GM18868 (cell line): ENCODE measurements around the gene TMEM131.
"Not testable (repeated sequence)": the region's sequence is repeated elsewhere in the genome, so short reads cannot be mapped to it uniquely, and the experiment has no call there.

Experiments used
- ATAC-seq: cut with Tn5 transposase; IDR thresholded peaks from one replicate; pipeline ENCODE4 v1.9.1; 2021; ENCODE audit warnings: mild to moderate bottlenecking, moderate library complexity; ENCODE audit not compliant: unreplicated experiment

Gene TMEM131

DNA sequence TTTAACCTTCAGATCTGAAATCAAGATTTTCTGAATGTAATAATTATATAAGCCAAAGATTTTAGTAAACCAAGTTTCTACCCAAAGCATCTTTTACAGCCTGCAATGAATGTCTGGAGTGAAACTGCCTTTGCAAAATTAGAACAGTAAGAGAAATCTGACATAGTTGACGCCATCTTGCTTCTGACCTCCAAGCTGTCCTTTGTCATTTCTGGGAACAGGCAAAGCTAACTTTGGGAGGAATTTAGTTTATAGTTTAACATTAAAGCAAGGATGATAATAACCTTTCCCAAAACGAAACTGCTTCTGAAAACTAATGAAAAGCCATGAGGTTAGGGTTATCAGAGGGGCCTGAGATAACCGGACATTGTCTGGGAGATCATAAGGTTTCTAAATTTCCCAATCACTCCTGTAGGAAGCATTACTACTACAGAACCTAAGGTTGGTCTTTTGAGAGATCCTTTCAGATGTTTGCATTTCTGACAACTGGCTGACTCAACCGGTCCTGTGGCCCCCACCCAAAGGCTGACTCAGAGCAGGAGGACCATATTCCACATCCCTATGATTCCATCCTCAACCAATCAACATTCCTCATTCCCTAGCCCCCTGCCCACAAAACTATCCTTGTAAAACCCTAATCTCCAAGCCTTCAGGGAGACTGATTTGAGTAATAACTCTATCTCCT is 124.5 kb downstream of the TMEM131 start:
- ATAC-seq: no peak

DNA sequence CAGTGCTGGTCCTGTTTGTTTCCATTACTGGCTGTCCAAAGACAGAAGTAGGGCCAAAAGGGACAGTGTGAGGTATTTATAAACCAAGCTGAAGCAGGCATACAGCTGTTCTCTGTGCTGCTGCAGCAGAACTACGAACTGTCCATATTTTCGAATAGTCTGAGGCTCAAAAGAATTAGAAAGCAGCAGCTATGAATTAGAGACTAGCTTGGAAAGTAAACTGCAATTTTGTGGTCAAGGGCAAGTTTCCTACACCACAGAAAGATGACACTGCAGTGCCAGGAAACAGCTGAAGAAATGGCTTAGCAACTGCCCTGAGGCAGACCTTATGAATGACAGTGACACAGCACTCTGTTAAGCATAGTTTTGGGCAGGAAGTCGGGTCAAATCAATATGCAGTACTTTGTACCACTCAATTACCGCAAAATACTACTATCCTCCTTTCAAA is 125.3 kb downstream of the TMEM131 start:
- ATAC-seq: peak; percentile 98

DNA sequence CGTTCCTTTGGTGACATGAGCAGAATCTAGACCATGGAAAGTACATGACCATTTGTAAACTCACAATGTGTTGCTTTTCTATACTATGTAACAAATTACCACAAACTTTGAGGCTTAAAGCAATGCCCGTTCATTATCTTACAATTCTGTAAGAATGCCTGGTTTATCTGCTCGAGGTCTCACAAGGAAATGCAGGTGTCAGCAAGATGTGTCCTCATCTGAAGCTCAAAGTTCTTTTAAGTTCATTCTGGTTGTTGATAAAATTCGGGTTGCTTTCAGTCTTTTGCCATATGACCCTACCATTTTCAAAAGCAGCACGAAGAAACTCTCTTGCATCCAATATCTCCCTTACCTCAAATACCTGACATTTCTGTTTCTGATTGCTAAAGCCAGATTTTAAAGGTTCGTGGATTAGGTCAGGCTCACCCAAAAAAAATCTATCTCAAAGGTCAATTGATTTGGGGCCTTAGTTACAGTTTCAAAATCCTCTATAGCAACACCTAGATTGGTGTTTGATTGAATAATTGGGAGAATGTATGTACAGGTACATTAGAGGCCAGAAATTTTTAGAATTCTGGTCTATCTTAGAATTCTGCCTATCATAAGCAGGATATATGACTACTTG is 125.9 kb downstream of the TMEM131 start:
- ATAC-seq: no peak

DNA sequence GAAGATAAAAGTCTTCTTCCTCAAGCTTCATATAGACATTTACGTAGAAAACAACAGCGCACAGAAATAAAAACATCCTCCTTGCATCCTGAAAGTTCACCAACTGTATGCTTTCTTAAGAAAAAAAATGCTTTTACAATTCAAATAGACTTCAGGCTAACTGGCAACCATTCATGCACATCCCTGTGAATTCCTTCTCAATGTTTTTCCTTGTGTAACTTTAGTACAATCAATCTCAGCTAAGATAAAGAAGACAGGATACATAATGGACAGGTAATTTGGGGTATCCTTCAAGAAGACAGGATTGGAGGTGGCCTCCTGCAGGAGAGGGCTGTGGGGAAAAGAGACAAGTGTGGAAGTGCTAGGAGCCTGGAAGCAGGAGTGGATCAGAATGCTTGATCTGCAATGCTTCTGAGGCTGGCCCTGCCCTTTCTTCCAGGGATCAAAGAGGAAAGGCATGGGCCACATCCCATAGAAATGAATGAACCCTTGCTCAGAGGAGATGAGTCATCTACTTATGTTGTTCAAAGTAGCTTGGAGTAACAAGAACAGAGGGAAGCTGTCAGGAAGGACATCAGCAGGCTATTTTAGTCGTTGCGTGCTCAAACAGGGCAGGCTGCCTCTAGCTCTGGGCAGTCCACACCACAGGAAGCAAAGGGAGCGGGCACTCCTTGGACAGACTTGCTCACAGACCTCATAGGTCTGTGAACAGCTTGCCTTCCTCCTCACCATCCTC is 126.6 kb downstream of the TMEM131 start:
- ATAC-seq: no peak

DNA sequence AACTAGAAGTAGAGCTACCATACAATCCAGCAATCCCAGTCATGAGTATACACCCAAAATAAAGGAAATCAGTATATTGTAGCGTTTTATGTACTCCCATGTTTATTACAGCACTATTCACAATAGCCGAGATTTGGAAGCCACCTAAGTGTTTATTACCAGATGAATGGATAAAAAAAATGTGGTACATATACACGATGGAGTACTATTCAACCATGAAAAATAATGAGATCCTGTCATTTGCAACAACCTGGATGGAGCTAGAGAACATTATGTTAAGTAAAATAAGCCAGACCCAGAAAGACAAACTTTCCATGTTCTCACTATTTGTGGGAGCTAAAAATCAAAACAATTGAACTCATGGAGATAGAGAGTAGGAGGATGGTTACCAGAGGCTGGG is 131.9 kb downstream of the TMEM131 start:
- ATAC-seq: no peak

DNA sequence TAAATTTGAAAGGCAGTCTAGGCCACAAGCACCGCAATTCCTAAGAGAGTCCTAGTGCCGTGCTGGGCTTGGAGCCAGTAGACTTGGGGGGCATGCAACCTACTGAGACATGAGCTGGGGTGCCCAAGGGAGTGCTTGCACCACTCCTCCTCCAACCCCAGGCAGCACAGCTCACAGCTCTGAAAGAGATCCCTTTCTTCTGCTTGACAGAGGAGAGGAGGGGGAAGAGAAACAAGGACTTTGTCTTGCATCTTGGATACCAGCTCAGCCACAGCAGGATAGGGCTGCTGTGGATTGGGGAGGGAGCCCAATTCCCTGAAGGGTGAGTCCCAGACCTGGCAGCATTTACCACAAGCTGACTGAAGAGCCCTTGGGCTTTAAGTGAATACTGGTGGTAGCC is 134.6 kb downstream of the TMEM131 start:
- ATAC-seq: no peak

DNA sequence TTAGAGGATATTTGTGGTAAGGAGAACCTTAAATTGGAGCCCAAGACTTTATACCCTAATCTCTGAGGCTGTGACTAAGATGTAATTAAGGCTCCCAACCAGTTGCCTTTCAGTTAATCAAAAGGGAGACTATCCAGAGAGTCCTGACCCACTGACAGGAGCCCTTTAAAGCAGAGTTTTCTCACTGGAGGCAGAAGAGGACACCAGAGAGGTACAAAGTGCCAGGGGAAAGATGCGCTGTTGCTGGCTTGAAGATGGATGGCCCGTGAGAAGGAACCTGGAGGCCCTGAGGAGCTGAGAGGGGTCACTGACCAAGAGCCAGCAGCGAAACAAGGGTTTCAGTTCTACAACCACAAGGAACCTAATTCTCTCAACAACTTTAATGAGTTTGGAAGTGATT is 137.3 kb downstream of the TMEM131 start:
- no peak for ATAC-seq

DNA sequence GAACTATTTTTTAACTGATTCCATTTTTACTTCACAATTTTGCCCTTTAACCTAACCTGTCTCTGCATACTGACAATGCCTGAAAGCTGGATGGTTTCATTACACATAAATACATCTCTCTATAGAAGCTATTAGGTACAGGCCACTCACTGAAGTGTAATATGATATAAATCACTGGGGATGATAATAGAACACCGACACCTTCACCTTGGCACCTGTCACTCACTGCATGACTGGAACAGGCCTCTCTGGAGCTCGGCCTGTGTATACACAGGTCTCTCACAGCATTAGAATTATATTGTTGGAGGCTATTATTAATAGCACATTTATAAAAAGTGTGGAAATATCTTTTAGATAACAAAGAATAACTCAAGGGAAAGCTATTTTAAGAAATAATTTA is 138.2 kb downstream of the TMEM131 start:
- ATAC-seq: no peak

DNA sequence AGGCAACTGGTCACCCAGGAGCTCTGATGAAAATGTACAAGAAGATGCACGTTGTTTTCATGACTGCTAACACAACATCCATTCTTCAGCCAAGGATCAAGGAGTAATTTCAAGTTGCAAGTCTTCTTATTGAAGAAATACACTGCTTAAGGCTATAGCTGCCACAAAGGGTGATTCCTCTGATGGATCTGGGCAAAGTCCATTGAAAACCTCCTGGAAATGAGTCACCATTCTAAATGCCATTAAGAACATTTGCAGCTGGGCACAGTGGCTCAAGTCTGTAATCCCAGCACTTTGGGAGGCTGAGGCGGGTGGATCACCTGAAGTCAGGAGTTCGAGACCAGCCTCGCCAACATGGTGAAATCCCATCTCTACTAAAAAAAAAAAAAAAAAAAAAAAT is 142.7 kb downstream of the TMEM131 start:
- ATAC-seq: not testable (repeated sequence)

DNA sequence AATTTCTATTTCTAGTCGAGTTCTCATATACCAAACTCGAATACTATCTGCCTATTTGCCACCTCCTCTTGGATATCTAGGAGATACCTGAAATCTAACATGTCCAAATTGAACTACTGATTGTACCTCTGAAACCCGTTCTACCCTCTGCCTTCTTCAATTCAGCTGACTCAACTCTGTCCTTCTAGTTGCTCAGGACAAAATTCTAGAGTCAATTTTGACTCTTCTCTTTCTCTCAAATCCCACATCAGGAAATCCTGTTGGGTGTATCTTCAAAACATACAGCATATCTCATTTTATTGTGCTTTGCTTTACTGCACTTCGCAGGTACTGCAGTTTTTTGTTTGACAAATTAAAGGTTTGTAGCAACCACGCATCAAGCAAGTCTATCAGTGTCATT is 144.6 kb downstream of the TMEM131 start:
- no peak for ATAC-seq

DNA sequence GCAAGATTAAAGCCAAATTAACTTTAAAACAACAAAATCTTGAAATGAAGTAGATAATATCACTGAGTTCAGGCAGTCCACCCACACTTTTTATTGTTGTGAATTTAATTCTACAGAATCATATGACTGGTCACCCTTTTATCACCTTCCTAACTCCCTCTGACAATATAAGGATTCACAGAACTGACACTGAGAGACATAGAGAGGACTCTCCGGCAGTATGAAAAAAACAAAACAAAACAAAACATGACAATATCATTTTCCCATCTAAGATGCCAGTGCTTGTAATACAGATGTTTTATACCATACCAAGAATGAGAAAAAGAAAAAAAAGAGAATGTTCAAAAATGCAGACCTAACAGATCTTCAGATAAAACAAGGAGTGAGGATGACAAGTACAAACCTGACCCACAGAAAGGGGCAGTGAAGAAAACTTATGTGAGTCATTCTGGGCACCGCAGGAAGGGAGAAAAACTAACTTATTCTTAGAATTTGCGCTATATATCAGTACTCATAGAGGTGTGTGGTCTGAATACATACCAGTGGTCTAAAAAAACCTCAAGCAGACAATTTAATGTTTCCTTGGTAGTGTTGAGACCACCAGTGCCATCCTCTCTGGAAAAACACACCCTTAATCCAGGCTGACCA is 145.7 kb downstream of the TMEM131 start:
- ATAC-seq: peak; percentile 77

DNA sequence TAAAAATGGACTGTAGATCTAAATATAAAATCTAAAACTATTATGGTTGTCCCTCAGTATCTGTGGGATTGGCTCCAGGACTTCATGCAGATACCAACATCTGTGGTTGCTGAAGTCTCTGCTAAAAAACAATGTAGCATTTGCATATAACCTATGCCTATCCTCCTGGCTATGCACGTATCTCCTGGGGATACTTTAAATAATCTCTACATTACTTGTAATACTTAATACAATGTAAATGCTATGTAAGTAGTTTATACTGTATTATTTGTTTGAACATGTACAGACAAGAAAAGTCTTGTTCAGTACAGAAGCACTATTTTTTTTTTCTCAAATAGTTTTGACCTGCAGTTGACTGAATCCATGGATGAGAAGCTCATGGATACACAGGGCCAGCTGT is 147.4 kb downstream of the TMEM131 start:
- no peak for ATAC-seq

DNA sequence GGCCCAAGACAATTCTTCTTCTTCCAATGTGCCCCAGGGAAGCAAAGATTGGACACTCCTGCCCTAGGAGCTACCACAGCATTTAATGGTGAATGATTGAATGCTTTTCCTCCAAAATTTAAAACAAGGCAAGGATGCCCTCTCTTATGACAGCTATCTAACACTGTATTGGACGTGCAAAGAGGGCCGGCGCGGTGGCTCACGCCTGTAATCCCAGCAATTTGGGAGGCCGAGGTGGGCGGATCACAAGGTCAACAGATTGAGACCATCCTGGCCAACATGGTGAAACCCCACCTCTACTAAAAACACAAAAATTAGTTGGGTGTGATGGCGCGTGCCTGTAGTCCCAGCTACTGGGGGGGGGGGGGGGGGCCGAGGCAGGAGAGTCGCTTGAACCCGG is 149.0 kb downstream of the TMEM131 start:
- not testable (repeated sequence) for ATAC-seq

DNA sequence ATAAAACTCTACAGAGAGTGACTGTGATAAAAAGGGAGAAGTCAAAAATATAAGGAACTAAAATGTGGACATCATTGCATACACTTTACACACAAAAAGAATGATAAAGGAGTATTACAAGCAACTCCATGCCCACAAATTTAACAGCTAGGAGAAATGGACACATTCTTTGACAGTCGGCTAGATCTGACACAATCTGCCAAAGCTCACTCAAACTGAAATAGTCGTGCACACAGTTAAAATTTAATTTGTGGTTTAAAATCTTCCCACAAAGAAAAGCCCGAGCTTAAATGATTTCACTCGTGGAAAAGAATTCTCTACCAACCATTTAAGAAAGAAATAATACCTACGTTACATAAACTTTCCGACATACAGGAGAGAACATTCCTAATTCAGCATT is 149.9 kb downstream of the TMEM131 start:
- no peak for ATAC-seq

DNA sequence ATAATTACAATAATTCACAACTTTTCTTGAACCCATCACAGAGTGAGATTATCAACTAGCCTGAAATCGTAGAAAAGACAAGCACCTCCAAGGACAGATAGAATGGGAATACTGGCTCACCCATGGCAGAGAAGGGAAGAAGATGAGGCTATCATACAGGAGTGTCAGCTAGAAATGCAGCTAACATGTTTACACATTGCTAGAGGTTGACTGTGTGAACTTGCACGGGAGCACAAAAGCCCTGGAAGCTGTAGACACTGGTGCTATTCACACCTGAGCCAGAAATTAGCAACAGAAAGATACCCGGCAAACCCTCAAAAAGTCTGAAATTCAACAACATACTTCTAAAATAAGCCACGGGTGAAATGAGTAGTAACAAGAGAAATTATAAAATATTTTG is 150.6 kb downstream of the TMEM131 start:
- ATAC-seq: no peak

DNA sequence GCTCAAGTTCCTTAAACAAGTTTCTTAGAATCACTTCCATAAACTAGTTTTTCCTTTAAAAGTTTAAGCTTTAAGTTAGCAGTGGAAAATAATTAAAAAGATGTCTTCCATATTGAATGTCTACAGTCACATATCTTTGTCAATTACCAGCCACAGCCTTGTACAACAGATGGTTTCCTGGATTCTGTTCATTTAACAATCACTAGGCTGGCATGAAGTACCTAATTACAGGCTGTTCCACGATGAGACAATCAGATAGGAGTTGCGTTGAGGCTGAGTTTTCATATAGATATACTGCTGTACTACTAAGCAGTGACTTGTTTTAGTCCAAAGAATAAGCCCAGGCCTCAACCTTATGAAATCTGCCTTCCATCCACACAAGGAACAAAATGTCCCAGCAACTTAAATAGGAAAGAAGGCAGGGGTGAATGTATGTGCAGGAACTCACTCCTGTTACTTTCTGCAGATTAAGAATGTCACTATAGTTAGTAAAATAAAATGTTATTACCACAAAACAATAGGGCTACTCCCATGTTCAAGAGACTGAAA is 151.4 kb downstream of the TMEM131 start:
- no peak for ATAC-seq

DNA sequence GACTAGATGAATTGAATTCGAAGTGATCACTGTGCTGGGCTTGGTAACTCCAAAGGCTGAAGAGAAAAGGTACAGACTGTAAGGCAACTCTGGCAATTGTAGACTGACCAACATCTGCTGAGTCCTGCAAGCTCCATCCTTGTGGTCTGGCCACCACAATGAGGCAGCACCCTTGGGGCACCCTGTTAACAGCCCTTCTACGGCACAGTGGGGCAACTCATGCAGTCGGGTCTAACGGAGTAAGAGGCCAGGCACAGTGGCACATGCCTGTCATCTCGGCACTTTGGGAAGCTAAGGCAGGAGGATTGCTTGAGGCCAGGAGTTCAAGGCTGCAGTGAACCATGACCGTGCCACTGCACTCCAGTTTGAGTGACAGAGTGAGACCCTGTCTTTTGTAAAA is 155.6 kb downstream of the TMEM131 start:
- no peak for ATAC-seq

DNA sequence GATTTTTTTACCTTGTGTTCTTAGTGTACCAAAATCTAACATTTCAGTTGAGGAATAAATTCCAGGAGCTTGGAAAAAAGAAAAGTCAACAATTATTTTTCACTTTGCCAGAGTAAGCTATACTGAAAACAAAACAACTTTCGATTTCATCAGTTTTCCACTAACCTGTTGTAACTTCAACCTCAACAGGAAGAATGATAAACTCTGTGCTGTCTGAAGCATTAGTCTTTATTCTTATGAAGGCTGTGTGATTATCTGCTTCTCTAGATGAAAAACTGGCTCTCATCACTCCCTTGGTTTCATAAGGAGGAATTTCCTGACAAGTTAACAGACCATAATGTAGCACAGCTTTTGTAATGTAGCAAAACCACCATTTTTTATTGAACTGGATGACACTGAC is 161.1 kb downstream of the TMEM131 start:
- no peak for ATAC-seq

DNA sequence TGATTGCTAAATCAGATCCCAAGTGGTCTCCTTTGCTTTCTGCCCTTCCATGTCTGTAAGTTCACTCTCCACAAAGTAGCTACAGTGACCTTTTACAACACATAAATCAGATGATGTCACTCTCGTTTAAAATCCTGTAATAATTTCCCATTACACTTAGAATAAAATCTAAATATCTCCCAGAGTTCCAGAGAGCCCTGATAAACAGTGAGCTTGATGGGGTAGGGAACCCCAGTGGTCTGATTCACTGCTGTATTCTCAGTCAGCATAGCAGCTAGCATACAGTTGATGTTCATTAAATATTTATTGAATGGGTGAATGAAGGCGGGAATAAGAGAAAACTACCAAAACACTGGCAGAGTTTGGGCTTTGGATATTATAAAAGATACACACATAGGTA is 164.6 kb downstream of the TMEM131 start:
- no peak for ATAC-seq

DNA sequence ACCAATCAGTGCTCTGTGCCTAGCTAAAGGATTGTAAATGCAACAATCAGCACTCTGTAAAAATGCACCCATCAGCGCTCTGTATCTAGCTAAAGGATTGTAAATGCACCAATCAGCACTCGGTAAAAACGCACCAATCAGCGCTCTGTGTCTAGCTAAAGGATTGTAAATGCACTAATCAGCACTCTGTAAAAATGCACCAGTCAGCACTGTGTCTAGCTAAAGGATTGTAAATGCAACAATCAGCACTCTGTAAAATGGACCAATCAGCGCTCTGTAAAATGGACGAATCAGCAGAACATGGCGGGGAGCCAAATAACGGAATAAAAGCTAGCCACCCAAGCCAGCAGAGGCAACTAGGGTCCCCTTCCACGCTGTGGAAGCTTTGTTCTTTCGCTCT is 166.5 kb downstream of the TMEM131 start:
- ATAC-seq: not testable (repeated sequence)

DNA sequence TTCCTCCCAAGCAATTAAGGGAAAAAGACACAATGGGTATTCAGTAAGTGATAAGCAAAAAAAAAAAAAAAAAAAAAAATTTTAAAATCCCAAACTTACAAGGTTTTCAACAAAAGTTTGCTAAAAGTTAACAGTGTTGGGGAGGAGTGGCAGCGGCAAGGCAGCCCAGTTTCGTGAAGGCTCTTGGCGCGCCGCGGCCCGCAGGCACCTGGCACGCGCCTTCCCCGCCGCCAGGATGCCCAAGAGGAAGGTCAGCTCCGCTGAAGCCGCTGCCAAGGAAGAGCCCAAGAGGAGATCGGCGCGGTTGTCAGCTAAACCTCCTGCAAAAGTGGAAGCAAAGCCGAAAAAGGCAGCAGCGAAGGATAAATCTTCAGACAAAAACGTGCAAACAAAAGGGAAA is 168.7 kb downstream of the TMEM131 start:
- not testable (repeated sequence) for ATAC-seq
